C4-2B (cell line): ENCODE results near the gene MN1.

Experiments used
- CTCF ChIP-seq: fragments of 450-650 bp; conservative IDR thresholded peaks from 2 replicates; pipeline ENCODE4 v1.5.1; 2017; ENCODE audit warnings: mild to moderate bottlenecking
- ZFX ChIP-seq: fragments of 450-650 bp; IDR thresholded peaks from 2 replicates; pipeline ENCODE4 v1.6.1; 2017

- TF ChIP-seq CTCF (no peak), ZFX (no peak)
Observed at GRCh38 chr22:27784120-27784475, 17.5 kb downstream of the MN1 start.
